ENCODE data around the gene EDNRA.

- TF ChIP-seq CTCF (IDR thresholded peaks at IDR 0.05), result no peak
- no peak for TF ChIP-seq POLR2A (IDR thresholded peaks at IDR 0.05)
Measured at GRCh38 chr4:147482281-147482680, 1.4 kb downstream of the EDNRA start.
